ENCODE results near the gene TOM1.

TOM1 gene

DNA sequence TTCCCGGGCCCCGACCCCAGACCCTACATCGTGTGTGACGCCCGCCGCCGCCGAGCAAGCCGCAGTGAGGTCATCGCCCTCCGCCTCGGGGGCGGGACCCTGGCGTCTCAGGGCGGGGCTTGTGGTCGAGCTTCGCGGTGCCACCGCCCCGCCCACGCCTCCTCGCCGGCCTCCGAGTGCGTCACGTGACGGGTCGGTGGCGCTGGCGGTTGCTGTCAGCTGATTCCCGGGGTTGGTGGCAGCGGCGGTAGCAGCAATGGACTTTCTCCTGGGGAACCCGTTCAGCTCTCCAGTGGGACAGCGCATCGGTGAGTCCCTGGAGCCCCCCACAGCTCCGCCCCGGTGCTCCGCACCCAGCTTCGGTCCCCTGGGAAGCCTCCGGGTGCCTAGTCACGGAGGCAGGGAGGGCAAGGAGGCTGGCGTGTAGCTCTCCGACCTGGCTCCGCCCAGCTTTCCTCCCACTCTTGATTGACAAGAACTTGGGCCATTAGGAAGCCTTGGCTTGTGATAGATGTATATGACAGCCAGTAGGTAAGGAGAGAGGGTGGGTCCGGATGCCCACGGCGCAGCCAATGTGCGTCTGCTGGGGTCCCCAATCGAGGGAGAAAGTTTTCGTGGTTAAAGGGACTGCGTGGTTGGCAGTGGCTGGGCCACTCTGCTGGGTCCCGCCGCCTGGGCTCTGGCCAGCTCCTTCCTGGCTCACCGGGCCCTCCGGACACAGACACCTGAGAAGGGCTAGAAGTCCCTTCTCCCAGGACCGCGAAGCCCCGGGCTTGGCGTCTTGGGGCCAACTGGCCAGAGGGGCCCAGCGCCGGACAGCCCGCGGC, at the start of gene TOM1:
Gene TOM1, plus strand, starts transcription at position 222 of the 827 bp plus-strand sequence. Its CDS starts 35 bp downstream, at position 257.
- H3K27ac ChIP-seq, result peak within 1 kb of the TSS; percentile 88
- TF ChIP-seq, protein P1, sequence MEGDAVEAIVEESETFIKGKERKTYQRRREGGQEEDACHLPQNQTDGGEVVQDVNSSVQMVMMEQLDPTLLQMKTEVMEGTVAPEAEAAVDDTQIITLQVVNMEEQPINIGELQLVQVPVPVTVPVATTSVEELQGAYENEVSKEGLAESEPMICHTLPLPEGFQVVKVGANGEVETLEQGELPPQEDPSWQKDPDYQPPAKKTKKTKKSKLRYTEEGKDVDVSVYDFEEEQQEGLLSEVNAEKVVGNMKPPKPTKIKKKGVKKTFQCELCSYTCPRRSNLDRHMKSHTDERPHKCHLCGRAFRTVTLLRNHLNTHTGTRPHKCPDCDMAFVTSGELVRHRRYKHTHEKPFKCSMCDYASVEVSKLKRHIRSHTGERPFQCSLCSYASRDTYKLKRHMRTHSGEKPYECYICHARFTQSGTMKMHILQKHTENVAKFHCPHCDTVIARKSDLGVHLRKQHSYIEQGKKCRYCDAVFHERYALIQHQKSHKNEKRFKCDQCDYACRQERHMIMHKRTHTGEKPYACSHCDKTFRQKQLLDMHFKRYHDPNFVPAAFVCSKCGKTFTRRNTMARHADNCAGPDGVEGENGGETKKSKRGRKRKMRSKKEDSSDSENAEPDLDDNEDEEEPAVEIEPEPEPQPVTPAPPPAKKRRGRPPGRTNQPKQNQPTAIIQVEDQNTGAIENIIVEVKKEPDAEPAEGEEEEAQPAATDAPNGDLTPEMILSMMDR (conservative IDR thresholded peaks at IDR 0.05; ENCODE audit: low read depth), result no peak
- ChIA-PET POLR2A (ENCODE audit: low non-redundant PET) (interaction anchor here (0.6 kb wide), 1 partner anchor 31 kb away, joined by 4 read pairs; no protein-coding TSS in a partner anchor), CTCF (no interaction called here)
- peak; percentile 97 for DNase-seq (ENCODE audit: low spot score)

DNA sequence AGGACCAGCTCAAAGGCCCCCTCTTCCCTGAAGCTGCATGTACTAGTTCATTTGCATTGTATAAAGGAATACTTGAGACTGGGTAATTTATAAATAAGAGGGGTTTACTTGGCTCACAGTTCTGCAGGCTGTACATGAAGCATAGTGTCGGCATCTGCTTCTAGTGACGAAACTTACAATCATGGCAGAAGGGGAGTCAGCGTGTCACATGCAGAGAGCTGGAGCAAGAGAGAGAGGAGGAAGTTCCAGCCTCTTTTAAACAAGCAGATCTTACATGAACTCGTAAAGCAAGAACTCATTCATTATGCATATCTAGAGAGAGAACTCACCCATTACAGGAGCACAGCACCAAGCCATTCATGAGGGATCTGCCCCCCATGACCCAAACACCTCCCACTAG, 49.5 kb upstream of the TOM1 start:
- ChIA-PET POLR2A (ENCODE audit: low non-redundant PET) (no interaction called here), CTCF (no interaction called here)
- H3K27ac ChIP-seq, result no peak overlapping the region
- TF ChIP-seq, protein P1 (conservative IDR thresholded peaks at IDR 0.05; ENCODE audit: low read depth), result no peak
- no peak for DNase-seq (ENCODE audit: low spot score)

DNA sequence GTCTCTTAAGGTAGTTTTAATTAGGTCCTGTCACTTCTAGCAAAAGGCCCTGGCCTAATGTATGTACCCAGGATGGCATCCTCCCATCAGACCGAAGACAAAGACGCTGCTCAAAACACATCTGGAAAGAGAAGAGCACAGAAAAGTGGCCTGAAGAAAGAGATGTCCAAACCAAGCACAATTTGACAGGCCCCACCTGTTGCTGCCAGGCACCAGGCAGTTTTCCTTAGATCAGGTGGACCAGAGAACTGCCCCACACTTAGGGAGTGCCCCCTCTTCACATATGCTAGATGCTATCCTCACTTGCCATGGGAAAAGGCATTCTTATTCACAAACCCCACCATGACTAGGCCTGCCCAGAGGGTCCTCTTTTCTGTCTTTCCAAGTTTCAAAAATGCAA, 45.7 kb upstream of the TOM1 start:
- no peak overlapping the region for H3K27ac ChIP-seq
- no peak for DNase-seq (ENCODE audit: low spot score)
- TF ChIP-seq, protein P1 (conservative IDR thresholded peaks at IDR 0.05; ENCODE audit: low read depth), result no peak
- ChIA-PET CTCF (no interaction called here), POLR2A (ENCODE audit: low non-redundant PET) (no interaction called here)

DNA sequence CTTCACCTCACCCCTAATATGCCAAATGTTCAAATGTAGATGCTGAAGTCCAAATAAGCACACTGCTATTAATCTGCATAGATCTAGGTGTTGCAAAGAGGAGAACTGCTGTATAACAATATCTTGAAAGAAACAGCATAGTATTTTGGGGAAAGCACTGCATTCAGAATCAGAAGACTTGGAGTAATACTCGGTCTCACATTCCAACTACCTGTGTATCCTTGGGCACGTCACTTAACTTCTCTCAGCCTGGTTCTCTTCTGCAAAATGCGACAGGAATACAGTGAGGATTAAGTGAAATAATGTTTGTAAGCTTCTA, 42.7 kb upstream of the TOM1 start:
- ChIA-PET POLR2A (ENCODE audit: low non-redundant PET) (no interaction called here), CTCF (no interaction called here)
- DNase-seq (ENCODE audit: low spot score), result peak; percentile 2
- H3K27ac ChIP-seq, result peak overlapping the region; percentile 83
- TF ChIP-seq, protein P1 (conservative IDR thresholded peaks at IDR 0.05; ENCODE audit: low read depth), result no peak

DNA sequence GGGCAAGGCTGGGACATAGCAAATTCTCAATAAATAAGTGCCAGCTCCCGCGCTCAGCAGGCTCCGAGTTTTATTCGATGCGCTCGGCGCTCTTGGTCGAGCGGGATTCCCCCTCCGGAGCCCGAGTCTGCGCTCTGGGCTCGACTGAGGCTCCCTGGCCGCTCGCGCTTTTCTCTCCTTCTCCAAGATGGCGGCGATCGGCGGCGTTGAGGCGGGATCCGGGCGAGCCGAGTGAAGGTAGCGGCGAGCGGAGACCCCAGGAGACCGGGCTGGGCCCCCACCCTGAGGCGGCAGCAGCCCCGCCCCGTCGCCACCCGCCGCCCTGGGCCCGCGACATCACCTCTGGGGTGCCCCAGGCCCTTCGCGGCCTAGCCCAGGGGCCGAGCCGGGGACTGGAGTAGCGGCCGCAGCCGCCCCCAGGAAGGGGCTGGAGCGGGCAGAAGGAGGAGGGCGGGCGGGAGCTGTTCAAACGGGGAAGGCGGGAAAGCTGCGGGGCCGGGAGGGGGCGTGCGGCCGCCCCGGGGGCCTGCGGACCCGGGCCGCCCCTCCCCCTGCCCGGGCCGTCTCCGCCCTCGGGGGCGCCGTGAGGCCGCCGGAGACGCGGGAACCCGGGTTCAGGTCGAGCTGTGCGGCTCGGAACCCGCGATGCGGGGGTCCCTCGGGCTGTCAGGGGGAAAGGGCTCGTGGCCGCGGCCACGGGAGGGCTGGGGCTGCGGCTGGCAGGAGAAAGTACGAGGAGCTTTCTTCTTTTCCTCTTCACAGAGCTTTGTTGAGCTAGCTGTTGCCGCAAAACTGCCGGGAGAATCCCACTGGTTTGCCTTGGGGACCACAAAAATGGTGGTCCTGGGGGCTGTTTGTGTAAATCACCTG, 42.1 kb upstream of the TOM1 start, which contains the start of gene HMGXB4:
Gene HMGXB4, plus strand, starts transcription at position 173 of the 870 bp plus-strand sequence. CDS start 4,898 bp downstream, outside the sequence.
- peak; percentile 79 for DNase-seq (ENCODE audit: low spot score)
- peak within 1 kb of the TSS; percentile 83 for H3K27ac ChIP-seq
- ChIA-PET CTCF (no interaction called here), POLR2A (ENCODE audit: low non-redundant PET) (no interaction called here)
- TF ChIP-seq, protein P1 (conservative IDR thresholded peaks at IDR 0.05; ENCODE audit: low read depth), result no peak

DNA sequence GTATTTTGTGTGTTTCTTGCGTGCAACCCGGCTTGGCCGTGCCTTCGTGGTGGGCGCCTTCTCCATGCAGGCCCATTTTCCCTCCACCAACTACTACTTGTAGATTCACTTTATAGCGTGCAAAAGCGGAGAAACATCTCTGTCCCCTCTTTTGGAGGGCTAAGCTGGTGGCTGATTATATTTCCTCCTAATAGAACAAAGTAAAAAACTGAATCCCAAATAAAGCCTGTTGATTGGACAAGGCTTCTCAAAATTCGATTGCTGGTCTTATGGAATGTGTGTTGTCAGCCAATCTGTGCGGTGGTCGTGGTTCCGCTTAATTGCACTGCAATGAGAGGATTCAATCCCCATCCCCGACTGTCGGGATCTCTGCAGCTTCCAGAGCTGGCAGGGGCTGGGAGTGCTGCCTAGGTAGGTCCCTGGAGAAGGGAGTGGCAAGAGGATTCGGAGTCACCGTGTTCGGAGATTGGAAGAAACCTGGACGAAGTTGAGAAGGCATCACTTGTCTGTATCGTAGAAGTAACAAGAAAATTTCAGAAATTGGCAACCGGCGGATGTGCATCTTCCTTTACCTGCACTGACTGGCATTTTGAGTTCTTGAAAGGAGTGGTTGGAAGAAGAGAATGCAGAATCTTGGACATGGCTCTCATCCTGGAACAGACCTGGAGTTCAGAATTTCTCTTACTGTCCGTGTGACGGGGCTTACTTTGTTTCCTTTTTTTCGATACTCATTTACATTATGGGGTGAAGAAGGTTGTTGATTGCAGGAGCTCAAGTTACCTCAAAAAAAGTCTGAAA, 41.3 kb upstream of the TOM1 start:
- ChIA-PET CTCF (no interaction called here), POLR2A (ENCODE audit: low non-redundant PET) (no interaction called here)
- TF ChIP-seq, protein P1 (conservative IDR thresholded peaks at IDR 0.05; ENCODE audit: low read depth), result no peak
- H3K27ac ChIP-seq, result peak overlapping the region; percentile 83
- DNase-seq (ENCODE audit: low spot score), result peak; percentile 4

All from RWPE1 (cell line).